CD4-positive, alpha-beta T cell treated with Interleukin-4 for 1 hour (primary cell): Measurements from ENCODE around the gene DPF1.
A peak's percentile ranks its signal among the peaks of the same experiment; 100 is the strongest.
"Not testable (repeated sequence)": the region's sequence is repeated elsewhere in the genome, so short reads cannot be mapped to it uniquely, and the experiment has no call there.

Experiments used
- DNase-seq, 2 donors: peaks; one replicate each; pipeline ENCODE4 v3.0.0-alpha.2; 2020 to 2022

The DPF1 gene

DNA sequence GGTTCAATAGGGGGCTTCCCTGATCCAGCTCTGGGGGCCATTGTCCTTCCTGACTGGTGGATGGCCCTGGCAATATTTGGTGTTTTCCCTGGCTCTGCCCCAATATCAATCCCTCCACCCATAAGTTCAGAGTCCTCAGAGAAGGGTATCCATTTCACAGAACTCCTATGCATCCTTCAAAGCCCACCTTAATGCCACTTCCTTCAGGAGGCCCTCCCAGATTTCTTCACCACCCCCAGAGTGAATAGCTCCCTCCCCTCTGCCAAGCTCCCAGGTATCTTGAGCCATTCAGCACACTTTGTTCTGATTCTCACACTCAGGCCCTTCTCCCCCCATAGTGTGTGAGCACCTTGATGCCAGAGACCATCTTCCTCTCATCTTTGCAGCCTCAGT lies 26.4 kb upstream of the DPF1 start:
- no peak for DNase-seq

DNA sequence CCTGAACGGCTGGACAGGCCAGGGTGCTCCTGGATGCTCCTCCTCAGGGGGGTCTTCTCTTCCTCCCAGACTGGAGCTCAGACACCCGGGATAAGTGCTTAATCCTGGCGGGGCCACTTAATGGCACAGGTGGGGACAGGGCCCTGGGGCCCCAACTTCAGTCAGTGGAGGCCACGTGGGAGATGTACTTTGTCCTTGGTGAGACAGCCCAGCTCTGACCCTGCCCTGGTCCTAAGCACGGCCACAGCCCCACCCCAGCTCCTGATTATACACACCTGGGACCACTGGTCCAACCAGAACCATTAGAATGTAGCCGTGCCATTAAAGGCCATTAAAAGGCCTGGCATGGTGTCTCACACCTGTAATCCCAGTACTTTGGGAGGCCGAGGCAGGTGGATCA lies 24.4 kb upstream of the DPF1 start:
- DNase-seq: no peak

DNA sequence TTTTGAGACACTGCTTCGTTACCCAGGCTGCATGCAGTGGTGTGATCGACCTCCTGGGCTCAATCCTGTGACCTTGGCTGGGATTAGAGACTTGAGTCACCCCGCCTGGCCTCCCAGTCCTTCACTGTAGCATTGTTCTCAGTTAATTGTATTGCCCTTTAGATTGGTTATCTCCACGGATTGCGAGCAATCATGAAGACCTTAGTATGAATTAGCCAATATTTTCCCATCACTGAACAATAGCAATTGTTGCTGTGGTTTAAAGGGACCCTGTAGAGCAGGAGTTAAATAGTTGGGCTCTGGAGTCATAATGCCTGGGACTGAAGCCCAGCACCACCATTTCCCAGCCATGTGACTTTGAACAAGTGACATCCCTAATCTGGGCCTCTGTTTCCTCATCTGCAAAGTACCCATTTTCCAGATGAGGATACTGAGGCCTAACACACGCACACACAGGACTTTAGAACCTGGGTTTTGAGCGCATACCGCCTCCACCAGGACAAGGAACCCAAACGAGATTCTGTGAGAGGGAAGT lies 23.8 kb upstream of the DPF1 start:
- DNase-seq: no peak

DNA sequence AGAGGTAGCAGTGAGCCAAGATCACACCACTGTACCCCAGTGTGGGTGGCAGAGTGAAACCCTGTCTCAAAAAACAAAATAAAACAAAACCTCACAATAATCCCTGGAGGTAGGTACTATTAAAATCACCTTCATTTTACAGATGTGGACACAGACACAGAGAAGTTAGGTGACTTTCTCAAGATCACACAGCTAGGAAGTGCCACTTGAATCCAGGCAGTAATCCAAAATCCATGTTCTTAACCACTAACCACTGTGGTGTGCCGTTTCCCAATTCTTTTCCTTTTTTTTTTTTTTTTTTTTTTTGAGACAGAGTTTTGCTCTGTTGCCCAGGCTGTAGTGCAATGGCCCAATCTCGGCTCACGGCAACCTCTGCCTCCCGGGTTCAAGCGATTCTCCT lies 23.1 kb upstream of the DPF1 start:
- no peak for DNase-seq

GRCh38 chr19:38245826-38246498 lies 21.9 kb upstream of the DPF1 start:
- no peak for DNase-seq

DNA sequence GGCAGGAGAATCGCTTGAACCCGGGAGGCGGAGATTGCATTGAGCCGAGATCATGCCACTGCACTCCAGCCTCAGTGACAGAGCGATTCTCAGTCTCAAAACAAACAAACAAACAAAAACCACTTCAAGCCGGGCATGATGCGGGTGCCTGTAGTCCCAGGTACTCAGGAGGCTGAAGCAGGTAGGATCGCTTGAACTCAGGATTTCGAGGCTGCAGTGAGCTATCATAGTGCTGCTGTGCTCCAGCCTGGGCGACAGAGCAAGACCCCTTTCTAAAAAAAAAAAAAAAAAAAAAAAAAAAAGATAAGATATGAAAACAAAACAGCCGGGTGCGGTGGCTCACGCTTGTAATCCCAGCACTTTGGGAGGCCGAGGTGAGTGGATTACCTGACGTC lies 19.3 kb upstream of the DPF1 start:
- DNase-seq: no peak

- no peak for DNase-seq
Measured at GRCh38 chr19:38239816-38240215, 15.8 kb upstream of the DPF1 start.

DNA sequence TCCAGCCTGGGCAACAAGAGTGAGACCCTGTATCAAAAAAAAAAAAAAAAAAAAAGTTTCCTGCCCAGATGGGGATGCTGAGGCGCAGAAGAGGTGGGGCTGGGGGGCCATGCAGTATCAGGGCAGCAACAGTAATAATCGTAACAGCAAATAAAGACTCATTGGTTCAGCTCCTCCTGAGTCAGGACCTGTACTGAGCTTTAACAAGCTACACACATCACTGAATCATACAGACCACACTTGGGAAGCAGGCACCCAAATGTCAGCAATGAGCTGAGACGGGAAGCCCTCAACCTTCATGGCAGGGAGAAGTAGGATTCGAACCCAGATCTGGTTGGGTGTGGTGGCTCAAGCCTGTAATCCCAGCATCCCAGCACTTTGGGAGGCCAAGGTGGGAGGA lies 10.6 kb upstream of the DPF1 start:
- no peak for DNase-seq

GRCh38 chr19:38233740-38234251 lies 9.8 kb upstream of the DPF1 start:
- DNase-seq: peak; percentile 71

- no peak for DNase-seq
Measured at GRCh38 chr19:38231918-38232317, 7.9 kb upstream of the DPF1 start.

- DNase-seq: not testable (repeated sequence)
Measured at GRCh38 chr19:38230506-38231133, 6.6 kb upstream of the DPF1 start.

GRCh38 chr19:38229585-38230073 lies 5.6 kb upstream of the DPF1 start:
- DNase-seq: peak; percentile 69 to 70

DNA sequence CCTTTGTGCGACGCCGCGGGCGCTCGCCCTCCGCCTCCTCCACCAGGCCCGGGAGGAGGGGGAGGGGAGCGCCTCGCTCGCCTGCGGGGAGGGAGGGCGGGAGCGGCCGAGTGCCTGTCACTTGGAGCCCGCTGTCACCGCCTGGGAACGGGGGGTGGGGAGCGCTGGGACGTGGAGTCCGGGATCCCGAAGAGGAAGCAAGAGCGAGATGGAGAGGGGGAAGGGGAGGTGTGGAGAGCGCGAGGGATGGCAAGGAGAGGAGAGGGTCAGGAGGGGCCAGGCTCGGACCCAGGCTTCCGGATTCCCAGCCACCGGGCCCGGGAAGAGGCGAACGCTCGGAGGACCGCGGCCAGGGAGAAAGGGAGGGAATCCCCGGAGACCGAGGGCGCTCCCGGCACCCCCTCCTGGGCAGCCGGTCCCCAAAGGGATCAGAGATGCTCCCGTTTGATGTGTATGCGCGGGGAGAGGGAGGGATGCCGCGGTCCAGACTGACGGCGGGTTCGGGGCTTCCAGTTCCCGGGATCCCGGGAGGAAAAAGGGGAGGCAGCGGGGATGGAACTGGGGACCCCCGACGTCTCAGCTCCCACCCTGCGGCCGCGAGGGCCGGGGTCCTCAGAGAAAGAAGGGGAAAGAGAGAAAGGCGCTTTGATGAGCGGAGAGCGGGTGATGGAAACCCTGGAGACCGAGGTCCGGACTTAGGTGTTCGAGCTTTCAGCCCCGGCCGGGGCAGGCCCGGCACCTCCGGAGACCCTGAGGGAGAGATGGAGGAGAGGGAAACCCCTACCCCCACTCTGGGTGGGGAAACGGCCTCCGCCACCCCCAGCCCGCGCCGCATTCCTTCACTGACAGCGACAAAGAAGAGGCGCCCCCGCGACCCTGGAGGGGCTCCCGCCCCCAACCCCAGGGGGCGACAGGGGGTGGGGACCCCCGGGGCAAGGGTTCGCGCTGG lies 4.7 kb upstream of the DPF1 start:
- no peak for DNase-seq

DNA sequence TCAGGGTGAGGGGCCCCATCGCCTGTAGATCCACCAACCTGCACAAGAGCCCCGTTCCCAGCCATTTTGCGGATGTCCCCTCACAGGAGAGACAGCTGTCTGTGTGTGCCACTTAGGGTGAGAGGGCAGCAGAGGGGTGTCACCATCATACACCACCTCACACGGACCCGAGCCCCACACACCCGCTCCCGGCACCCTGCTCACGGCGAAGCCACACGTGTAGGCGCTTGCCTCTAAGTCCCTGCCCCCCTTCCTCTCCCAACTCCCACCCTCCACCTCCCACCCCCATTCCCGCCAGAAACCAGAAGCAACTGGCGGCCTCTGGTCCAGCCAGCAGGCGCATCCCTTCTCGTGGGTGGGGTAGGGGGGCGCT lies 4.0 kb upstream of the DPF1 start:
- no peak for DNase-seq

DNA sequence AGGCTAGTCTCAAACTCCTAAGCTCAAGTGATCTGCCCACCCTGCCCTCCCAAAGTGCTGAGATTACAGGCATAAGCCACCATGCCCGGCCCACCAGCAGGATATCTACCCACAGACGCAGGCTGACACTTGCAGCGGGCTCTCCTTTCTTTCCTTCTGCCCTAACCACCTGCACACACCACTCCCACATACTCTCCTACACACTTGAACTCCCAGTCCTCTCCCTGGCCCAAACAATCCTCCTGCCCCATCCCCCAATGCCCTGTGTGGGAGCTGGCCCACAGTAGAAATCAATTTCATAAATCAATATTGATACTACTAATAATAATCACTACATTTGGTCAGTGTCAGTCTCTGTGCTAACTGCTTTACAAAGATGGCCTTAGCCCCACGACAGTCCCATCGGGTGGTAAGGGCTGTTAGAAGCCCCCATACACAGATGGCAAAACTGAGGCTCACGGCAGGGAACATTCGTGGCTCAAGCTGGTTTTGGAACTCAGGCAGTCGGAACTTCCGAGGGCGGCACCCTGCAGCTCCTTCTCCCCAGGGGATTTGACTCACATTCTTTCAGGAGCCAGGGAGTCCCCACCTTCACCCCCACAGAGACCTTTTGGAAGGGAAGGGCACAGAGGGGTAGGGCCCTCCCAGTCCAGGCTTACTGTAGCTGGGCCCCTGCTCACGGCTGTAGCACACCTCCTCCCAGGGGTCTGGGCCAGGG lies 3.4 kb upstream of the DPF1 start:
- no peak for DNase-seq

DNA sequence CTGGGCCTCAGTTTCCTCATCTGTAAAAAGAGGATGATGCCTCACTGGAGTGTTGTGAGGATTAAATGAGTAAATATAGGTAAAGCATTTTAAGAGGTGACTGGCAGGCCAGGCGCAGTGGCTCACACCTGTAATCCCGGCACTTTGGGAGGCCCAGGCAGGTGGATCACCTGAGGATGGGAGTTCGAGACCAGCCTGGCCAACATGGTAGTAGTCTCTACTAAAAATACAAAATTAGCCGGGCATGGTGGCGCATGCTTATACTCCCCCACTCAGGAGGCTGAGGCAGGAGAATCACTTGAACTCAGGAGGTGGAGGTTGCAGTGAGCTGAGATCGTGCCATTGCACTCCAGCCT lies 819 bp upstream of the DPF1 start:
- not testable (repeated sequence) for DNase-seq

GRCh38 chr19:38223617-38224013 lies 407 bp downstream of the DPF1 start:
- DNase-seq: no peak

DNA sequence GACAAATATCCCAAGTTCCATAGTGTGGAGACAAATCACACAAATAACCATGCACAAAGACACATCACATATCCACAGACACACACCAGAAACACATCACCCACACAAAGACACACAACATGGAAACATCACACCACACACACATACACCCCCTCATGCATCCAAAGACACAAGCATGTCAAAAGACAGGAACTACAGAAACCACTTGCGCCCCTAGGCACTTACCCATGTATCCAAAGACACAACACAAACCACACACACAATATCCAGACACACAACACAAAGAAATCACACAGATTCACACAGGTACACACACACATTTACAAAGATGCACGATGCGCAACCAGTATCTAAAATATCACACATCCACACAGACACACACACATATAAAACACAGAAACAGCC lies 901 bp downstream of the DPF1 start:
- DNase-seq: no peak

DNA sequence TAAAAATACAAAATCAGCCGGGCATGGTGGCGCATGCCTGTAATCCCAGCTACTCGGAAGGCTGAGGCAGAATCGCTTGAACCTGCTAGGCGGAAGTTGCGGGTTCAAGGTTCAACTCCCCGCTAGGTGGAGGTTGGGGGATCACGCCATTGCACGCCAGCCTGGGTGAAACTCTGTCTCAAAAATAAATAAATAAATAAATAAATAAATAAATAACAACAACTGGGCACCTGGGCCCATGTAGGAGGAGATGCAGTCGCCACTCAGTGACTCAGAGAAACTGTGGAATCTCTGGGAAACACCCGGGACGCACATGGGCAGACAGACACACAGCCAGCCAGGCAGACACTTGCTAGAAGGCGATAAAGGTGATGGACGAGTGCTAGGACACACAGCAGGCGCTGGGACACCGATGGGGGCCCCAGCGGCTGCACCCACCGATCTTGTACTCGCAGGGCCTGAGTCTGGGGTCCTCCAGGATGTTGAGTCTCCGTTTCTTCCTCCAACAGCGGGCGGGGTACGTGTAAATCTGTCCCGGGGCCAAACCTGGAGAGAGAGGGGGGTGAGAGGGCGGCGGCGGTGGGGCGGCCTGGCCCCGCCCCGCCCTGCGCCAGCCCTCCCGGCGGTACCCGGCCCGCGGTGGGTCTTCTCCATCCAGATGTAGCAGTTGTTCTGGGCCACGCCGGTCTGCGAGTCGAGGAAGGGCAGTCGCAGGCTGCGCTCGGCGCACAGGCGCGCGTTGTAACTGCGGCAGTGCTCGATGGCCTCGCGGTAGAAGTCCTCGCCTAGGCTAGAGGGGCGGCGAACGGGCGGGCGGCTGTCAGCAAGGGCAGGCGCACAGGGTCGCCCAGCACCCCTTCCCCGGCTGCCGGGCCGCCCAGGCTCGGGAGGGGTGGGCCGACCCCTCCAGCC lies 1.8 kb downstream of the DPF1 start:
- DNase-seq: no peak

- DNase-seq: no peak
Measured at GRCh38 chr19:38221421-38221820, 2.6 kb downstream of the DPF1 start.

DNA sequence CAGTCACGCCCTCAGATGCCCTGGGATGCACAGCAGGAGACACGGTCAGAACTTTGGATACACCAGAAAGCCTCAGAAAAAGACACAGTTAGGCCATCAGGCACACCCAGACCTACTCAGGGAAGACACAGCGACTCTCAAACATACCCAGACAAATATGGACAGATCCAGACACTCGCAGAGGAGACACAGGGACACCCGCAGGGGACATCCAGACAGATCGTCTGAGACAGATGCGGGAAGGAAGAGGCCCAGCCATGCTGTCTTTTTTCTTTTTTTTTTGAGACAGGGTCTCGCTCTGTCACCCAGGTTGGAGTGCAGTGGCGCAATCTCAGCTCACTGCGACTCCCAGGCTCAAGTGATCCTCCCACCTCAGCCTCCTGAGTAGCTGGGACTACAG lies 4.8 kb downstream of the DPF1 start:
- DNase-seq: no peak

DNA sequence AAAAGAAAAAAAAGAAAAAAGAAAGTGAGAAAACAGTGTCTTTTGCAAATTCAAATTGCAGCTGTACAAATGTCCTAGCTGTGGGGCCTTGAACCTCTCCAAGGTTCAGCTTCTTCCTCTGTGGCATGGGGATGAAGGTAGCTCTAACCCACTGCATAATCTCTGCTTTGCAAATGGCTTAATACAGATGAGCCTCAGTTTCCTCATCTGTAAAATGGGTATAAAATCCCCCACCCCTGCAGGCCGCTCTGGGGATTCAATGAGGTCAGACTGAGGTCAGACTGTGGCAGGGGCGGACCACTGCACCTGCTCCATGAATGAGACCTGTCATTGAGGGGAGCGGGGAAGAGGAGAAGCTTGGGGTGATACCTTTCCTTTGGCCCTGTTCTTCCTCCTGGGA lies 5.8 kb downstream of the DPF1 start:
- DNase-seq: no peak
